Gastroesophageal sphincter (tissue), 4 donors: Measurements from ENCODE around the gene ATP5MC3. TPM values are rescaled to one million over a fixed set of nuclear protein-coding genes. Genes with fewer than 3 reads are reported as not detected.

Experiments used
- ATAC-seq: fragments of 150-250 bp; one replicate; pipeline ENCODE4 v1.9.1; 2016; ENCODE audit warnings: mild to moderate bottlenecking, moderate library complexity
- H3K27ac ChIP-seq, 4 donors: fragments of 200-600 bp; sonication (generic) in 3 of 4; 1 replicate in 3 of 4; 2 replicates in 1 of 4; pipeline ENCODE4 v1.5.1; 2016 to 2019
- H3K27me3 ChIP-seq: fragments of 200-600 bp; sonication (generic); one replicate; pipeline ENCODE4 v1.5.1; 2019
- H3K36me3 ChIP-seq, 2 donors: fragments of 200-600 bp; sonication (generic); one replicate each; pipeline ENCODE4 v1.5.1; 2019; ENCODE audit warnings: control low read depth in 1 of 2
- H3K4me1 ChIP-seq, 3 donors: fragments of 200-600 bp; sonication (generic); 1 replicate in 2 of 3; 2 replicates in 1 of 3; pipeline ENCODE4 v1.5.1; 2016 to 2019; ENCODE audit warnings: control low read depth in 2 of 3
- H3K4me3 ChIP-seq, 2 donors: fragments of 200-600 bp; sonication (generic); one replicate each; pipeline ENCODE4 v1.5.1; 2019; ENCODE audit warnings: mild to moderate bottlenecking in 1 of 2, moderate library complexity in 1 of 2
- H3K9me3 ChIP-seq, 3 donors: fragments of 200-600 bp; sonication (generic); one replicate each; pipeline ENCODE4 v1.5.1; 2017 to 2019; ENCODE audit warnings: control low read depth in 2 of 3
- CTCF ChIP-seq, 4 experiments: fragments of 200-600 bp in 2 of 4; fragments of 450-650 bp in 2 of 4; sonication (generic) in 1 of 4; IDR thresholded peaks; one replicate each; pipeline ENCODE4 v1.5.1; 2017 to 2019; ENCODE audit warnings: antibody characterized with exemption in 4 of 4, mild to moderate bottlenecking in 2 of 4, moderate library complexity in 2 of 4
- EP300 ChIP-seq: sonication (generic); formaldehyde crosslinking; IDR thresholded peaks from one replicate; pipeline ENCODE4 v1.6.1; 2017; ENCODE audit warnings: antibody characterized with exemption, mild to moderate bottlenecking
- POLR2A ChIP-seq, 2 donors: fragments of 450-650 bp; IDR thresholded peaks; one replicate each; pipeline ENCODE4 v1.6.1; 2017; ENCODE audit warnings: antibody characterized with exemption in 2 of 2, mild to moderate bottlenecking in 2 of 2, moderate library complexity in 1 of 2
- POLR2AphosphoS5 ChIP-seq: sonication (generic); formaldehyde crosslinking; IDR thresholded peaks from one replicate; pipeline ENCODE4 v1.6.1; 2017; ENCODE audit warnings: antibody characterized with exemption
- WGBS, 2 donors: methylation state at CpG; one replicate each; pipeline ENCODE4 v1.1.5; 2018; ENCODE audit warnings: low coverage in 1 of 2; 5-methylcytosine and 5-hydroxymethylcytosine counted together
- total RNA-seq, 4 donors: library from RNA; depleted of rRNA; stranded (reverse); fragments of >200 nt; gene quantifications; one replicate each; pipeline ENCODE4 v1.1.0, GENCODE V29; 2016

The ATP5MC3 gene
- total RNA-seq, 4 donors from 2014 or later, result 116 to 191 (median 146) TPM

- H3K36me3 ChIP-seq, result peaks cover 0 to 2% of the 10 kb centered on the region in 2 donors
- H3K4me3 ChIP-seq, result no peak overlapping the region
- H3K27ac ChIP-seq, result no peak overlapping the region
- TF ChIP-seq EP300 (no peak), POLR2A (IDR thresholded peaks at IDR 0.05) (no peak), POLR2AphosphoS5 (no peak), CTCF (IDR thresholded peaks at IDR 0.05) (no peak)
- H3K4me1 ChIP-seq, result peaks cover 0 to 56% (median 8%) of the 10 kb centered on the region in 3 donors
- H3K9me3 ChIP-seq, result no peaks in the 10 kb centered on the region
- ATAC-seq, result no peak
- no peaks in the 10 kb centered on the region for H3K27me3 ChIP-seq
These were observed 26.8 kb downstream of the ATP5MC3 start for GRCh38 chr2:175154661-175155082.

DNA sequence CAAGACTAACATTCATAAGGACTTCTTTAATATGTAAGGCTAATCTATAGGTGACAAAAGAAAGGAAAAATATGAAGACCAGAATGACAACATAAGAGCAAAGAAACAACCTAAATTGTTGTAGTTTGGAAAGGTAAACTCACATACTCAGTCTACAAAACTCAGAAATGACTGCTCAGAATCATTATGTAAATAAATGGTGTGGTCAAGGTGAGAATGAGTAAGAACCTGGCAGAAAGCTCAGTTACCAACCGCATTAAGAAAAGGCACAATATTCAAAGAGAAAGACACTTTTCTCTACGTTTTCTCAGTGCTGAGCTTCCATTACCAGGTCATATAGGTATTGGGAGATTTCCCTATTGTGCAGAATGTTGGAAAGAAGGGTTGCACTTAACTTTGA is 29.3 kb downstream of the ATP5MC3 start:
- Histone ChIP-seq H3K27me3 (no peaks in the 10 kb centered on the region), H3K9me3 (no peaks in the 10 kb centered on the region), H3K36me3 (peaks cover 0 to 7% of the 10 kb centered on the region in 2 donors), H3K27ac (no peak overlapping the region), H3K4me3 (no peak overlapping the region), H3K4me1 (peaks cover 0 to 67% (median 8%) of the 10 kb centered on the region in 3 donors)
- WGBS, 2 donors, result 71 to 83% methylated on average over 1 to 2 of the region's 2 CpGs
- no peak for ATAC-seq
- TF ChIP-seq POLR2AphosphoS5, result no peak
- TF ChIP-seq POLR2A (IDR thresholded peaks at IDR 0.05), result no peak
- TF ChIP-seq CTCF (IDR thresholded peaks at IDR 0.05), result no peak

DNA sequence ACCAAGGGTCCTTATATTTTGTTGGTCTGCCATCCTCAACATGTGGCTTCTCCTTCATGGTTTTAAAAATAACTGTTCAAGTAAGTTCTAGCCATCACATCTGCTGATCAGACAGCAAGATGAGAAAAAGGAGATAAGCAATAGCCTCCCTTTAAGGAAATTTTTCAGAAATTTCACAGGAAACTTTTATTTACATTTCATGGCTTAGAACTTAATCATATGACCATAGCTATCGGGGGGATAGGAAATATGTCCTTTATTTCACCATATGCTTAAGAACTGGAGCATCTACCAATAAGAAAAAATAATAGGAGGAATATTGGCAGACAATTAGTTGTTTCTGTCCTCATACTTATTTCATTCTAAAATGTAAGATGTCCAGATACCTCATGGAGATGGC is 29.7 kb downstream of the ATP5MC3 start:
- no peak for TF ChIP-seq EP300
- no peak for TF ChIP-seq POLR2AphosphoS5
- TF ChIP-seq CTCF (IDR thresholded peaks at IDR 0.05), result no peak
- TF ChIP-seq POLR2A (IDR thresholded peaks at IDR 0.05), result no peak
- Histone ChIP-seq H3K9me3 (no peaks in the 10 kb centered on the region), H3K36me3 (peaks cover 0 to 7% of the 10 kb centered on the region in 2 donors), H3K4me1 (peaks cover 0 to 69% (median 8%) of the 10 kb centered on the region in 3 donors), H3K27me3 (no peaks in the 10 kb centered on the region), H3K4me3 (no peak overlapping the region), H3K27ac (no peak overlapping the region)
- no peak for ATAC-seq
- WGBS, 2 donors, result 63 to 64% methylated on average over 1 of the region's 1 CpG

- WGBS, 2 donors, result 35 to 38% methylated on average over 4 of the region's 4 CpGs
- H3K4me1 ChIP-seq, result peaks cover 0 to 43% (median 5%) of the 10 kb centered on the region in 3 donors
These were observed 34.3 kb downstream of the ATP5MC3 start for GRCh38 chr2:175147186-175147585.

More at GRCh38 chr2:175147186-175147585, 34.3 kb downstream of the ATP5MC3 start:
- no peak for ATAC-seq
- Histone ChIP-seq H3K9me3 (no peaks in the 10 kb centered on the region), H3K4me3 (no peak overlapping the region), H3K27me3 (no peaks in the 10 kb centered on the region), H3K36me3 (peaks cover 0 to 7% of the 10 kb centered on the region in 2 donors), H3K27ac (no peak overlapping the region)
- TF ChIP-seq POLR2A (IDR thresholded peaks at IDR 0.05) (no peak), CTCF (IDR thresholded peaks at IDR 0.05) (no peak), POLR2AphosphoS5 (no peak), EP300 (no peak)
